Measurements from ENCODE around the gene HDAC3.

The HDAC3 gene

GRCh38 chr5:141656396-141656795 lies 19.7 kb upstream of the HDAC3 start:
- TF ChIP-seq, protein P1, sequence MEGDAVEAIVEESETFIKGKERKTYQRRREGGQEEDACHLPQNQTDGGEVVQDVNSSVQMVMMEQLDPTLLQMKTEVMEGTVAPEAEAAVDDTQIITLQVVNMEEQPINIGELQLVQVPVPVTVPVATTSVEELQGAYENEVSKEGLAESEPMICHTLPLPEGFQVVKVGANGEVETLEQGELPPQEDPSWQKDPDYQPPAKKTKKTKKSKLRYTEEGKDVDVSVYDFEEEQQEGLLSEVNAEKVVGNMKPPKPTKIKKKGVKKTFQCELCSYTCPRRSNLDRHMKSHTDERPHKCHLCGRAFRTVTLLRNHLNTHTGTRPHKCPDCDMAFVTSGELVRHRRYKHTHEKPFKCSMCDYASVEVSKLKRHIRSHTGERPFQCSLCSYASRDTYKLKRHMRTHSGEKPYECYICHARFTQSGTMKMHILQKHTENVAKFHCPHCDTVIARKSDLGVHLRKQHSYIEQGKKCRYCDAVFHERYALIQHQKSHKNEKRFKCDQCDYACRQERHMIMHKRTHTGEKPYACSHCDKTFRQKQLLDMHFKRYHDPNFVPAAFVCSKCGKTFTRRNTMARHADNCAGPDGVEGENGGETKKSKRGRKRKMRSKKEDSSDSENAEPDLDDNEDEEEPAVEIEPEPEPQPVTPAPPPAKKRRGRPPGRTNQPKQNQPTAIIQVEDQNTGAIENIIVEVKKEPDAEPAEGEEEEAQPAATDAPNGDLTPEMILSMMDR (IDR thresholded peaks at IDR 0.05; ENCODE audit: low read depth, low read length, missing control alignments) = no peak
- DNase-seq = no peak
- in situ Hi-C loops (cut with HindIII; ENCODE audit: low pct_ligation_motif_present, low sequenced_read_pairs) = no loop called here
- Histone ChIP-seq H3K27me3 (replicated peaks) (no peaks in the 10 kb centered on the region), H3K36me3 (replicated peaks) (peaks cover 22% of the 10 kb centered on the region), H3K27ac (no peak overlapping the region), H3K4me3 (ENCODE audit: low read depth, low read length) (no peak overlapping the region)

DNA sequence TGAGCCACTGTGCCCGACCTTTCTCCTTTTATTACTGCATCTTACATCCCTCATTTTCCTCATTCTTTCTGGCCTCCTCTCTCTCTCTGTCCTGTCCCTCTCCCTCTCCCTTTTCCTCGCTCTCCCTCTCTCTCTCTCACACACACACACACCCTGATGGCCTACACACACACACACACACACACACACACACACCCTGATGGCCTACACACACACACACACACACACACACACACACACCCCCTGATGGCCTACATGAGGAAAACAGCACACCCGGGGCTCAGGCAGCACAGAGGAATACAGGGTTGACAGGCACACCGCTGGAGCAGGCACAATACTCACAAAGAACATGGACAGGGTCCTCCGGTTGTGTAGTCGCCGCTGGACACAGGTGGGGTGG lies 18.4 kb upstream of the HDAC3 start:
- TF ChIP-seq, protein P1 (IDR thresholded peaks at IDR 0.05; ENCODE audit: low read depth, low read length, missing control alignments) = no peak
- Histone ChIP-seq H3K27me3 (replicated peaks) (no peaks in the 10 kb centered on the region), H3K36me3 (replicated peaks) (peaks cover 22% of the 10 kb centered on the region), H3K4me3 (ENCODE audit: low read depth, low read length) (no peak overlapping the region), H3K27ac (no peak overlapping the region)
- DNase-seq = no peak
- in situ Hi-C loops (cut with HindIII; ENCODE audit: low pct_ligation_motif_present, low sequenced_read_pairs) = no loop called here

- TF ChIP-seq, protein P1 (IDR thresholded peaks at IDR 0.05; ENCODE audit: low read depth, low read length, missing control alignments) = no peak
- Histone ChIP-seq H3K4me3 (ENCODE audit: low read depth, low read length) (no peak overlapping the region), H3K36me3 (replicated peaks) (peaks cover 23% of the 10 kb centered on the region), H3K27me3 (replicated peaks) (no peaks in the 10 kb centered on the region), H3K27ac (peak overlapping the region; percentile 58)
- DNase-seq = peak; percentile 67
- in situ Hi-C loops (cut with HindIII; ENCODE audit: low pct_ligation_motif_present, low sequenced_read_pairs) = no loop called here
Observed at GRCh38 chr5:141654298-141654697, 17.6 kb upstream of the HDAC3 start.

- in situ Hi-C loops (cut with HindIII; ENCODE audit: low pct_ligation_motif_present, low sequenced_read_pairs) = no loop called here
- DNase-seq = no peak
- TF ChIP-seq, protein P1 (IDR thresholded peaks at IDR 0.05; ENCODE audit: low read depth, low read length, missing control alignments) = no peak
- no peaks in the 10 kb centered on the region for H3K27me3 ChIP-seq (replicated peaks)
- H3K27ac ChIP-seq = peak overlapping the region; percentile 45
- H3K4me3 ChIP-seq (ENCODE audit: low read depth, low read length) = peak overlapping the region; percentile 78
- peaks cover 42% of the 10 kb centered on the region for H3K36me3 ChIP-seq (replicated peaks)
Observed at GRCh38 chr5:141651728-141652105, 15.1 kb upstream of the HDAC3 start.

DNA sequence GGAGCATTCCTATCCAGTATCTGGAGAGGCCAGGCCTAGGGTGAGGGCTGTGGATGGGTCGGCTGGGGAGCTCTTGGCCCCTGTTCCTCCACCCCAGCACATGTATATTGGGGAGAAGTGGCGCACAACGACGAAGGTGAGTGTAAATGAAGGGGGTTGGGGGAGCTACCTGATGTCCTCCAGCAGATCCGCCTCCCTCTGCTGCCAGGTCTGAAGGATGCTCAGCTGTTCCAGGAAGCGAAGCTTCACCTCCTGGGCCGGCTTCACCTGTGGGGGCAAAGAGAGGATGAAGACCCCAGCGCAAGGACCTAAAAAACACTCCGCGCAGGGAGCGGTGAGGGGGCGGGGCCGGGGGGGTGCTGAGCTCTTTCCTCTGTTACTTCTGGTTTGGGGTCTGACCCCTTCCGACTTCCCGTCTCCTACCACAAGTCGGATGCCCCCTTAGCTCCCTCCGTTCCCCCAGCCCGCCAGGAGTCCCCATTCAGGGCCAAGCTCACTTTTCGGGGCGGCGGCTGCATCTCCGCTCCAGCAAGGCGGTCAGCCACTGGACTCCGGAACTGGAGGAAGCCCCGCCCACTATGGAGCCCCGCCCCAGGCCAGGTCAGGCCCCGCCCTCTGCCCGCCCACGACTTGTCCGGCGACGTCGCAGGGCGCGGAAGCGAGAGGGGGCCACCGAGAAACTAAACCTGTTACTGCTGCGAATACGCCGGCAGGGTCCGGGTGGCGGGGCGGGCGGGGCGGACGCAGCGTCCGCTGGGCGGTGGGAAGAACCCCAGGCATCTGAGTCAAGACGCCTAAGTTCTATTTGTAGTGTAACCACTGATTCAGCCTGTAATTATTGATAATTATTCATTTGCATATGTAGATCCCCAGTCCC lies 14.4 kb upstream of the HDAC3 start, which contains the start of gene FCHSD1:
Gene FCHSD1, minus strand, starts transcription at position 568 of the 877 bp plus-strand sequence. Its CDS starts 50 bp downstream, at position 518.
- in situ Hi-C loops (cut with HindIII; ENCODE audit: low pct_ligation_motif_present, low sequenced_read_pairs) = no loop called here
- Histone ChIP-seq H3K27me3 (replicated peaks) (no peaks in the 10 kb centered on the region), H3K36me3 (replicated peaks) (peaks cover 43% of the 10 kb centered on the region), H3K4me3 (ENCODE audit: low read depth, low read length) (peak within 1 kb of the TSS; percentile 78), H3K27ac (peak within 1 kb of the TSS; percentile 45)
- TF ChIP-seq, protein P1 (IDR thresholded peaks at IDR 0.05; ENCODE audit: low read depth, low read length, missing control alignments) = no peak
- peak; percentile 81 for DNase-seq

Measured in brain microvascular endothelial cell (primary cell).